GM21723 (cell line): ENCODE results near the gene TRIM49D2.
"Not testable (repeated sequence)": the region's sequence is repeated elsewhere in the genome, so short reads cannot be mapped to it uniquely, and the experiment has no call there.

Experiments used
- ATAC-seq: cut with Tn5 transposase; IDR thresholded peaks from one replicate; pipeline ENCODE4 v1.9.1; 2021; ENCODE audit warnings: mild to moderate bottlenecking, moderate library complexity; ENCODE audit not compliant: unreplicated experiment

The TRIM49D2 gene, protein sequence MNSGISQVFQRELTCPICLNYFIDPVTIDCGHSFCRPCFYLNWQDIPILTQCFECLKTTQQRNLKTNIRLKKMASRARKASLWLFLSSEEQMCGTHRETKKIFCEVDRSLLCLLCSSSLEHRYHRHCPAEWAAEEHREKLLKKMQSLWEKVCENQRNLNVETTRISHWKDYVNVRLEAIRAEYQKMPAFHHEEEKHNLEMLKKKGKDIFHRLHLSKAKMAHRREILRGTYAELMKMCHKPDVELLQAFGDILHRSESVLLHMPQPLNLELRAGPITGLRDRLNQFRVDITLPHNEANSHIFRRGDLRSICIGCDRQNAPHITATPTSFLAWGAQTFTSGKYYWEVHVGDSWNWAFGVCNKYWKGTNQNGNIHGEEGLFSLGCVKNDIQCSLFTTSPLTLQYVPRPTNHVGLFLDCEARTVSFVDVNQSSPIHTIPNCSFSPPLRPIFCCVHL

DNA sequence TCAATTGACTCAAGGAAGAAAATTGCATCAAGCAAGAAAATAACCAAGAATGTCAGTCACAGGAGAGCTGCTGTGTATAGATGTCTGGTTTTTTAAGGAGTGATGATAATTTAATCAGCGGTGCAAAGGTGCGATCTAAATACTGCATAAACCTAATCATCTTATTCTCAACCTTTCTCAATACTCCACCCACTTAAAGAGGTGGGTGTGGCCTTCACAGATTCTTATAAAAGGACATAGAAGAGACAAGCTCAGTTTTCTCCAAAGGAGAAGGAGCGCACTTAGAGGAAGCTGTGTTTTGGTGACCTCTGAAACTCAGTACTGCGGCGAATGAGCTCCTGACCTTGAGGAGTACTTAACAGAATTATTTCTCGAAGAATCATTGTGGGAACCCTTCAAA, at the start of gene TRIM49D2:
Gene TRIM49D2, plus strand, starts transcription at position 301 of the 400 bp plus-strand sequence. CDS start 2,698 bp downstream, outside the sequence.
- ATAC-seq = not testable (repeated sequence)

DNA sequence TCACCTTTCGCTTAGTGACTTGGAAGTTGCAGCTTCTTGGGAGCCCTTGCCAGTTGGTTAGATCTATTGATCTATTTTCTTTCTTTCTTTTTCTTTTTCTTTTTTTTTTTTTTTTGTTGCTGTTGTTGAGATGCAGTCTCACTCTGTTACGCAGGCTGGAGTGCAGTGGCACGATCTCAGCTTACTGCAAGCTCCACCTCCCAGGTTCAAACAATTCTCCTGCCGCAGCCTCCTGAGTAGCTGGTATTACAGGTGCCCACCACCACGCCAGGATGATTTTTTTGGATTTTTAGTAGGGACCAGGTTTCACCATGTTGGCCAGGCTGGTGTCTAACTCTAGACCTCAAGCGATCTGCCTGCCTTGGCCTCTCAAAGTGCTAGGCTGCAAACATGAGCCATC, 46.4 kb upstream of the TRIM49D2 start:
- ATAC-seq = not testable (repeated sequence)

DNA sequence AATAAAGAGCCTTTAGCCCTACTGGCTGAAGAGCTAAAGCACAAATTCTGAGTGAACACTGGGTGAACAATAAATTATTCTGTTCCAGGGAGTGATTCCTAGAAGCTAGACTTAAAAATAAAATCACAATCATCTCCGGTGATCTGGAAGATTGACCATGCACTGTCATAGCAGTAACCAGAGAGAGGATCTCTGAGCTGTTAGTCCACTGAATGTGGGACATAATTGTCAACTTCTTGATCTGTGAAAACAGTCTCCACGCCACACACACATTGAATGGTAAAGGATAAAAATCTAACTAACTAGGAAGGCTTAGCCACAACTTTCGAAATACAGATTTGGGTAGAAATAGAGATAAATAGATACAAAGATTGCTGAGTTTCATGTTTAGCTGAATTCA, 30.6 kb upstream of the TRIM49D2 start:
- not testable (repeated sequence) for ATAC-seq

DNA sequence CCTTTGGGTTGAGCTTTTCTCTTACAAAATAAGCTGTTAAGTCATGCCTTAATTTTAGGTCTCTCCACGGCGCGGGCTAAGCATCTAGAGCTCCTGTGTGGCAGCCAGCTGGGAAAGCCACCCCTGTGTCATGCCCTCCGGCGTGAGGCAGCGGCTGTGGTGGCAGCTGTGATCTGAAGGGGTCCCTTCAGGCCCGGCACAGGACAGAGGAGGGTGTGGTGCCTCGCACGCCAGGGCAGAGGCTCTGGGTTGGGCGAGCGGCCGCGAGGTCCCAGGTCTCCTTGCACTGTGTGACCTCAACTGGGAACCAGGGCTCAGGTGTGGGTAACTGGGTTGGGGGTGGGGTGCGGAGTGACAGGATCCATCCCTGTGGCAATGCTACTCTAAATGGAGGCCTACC, 23.1 kb upstream of the TRIM49D2 start:
- not testable (repeated sequence) for ATAC-seq

DNA sequence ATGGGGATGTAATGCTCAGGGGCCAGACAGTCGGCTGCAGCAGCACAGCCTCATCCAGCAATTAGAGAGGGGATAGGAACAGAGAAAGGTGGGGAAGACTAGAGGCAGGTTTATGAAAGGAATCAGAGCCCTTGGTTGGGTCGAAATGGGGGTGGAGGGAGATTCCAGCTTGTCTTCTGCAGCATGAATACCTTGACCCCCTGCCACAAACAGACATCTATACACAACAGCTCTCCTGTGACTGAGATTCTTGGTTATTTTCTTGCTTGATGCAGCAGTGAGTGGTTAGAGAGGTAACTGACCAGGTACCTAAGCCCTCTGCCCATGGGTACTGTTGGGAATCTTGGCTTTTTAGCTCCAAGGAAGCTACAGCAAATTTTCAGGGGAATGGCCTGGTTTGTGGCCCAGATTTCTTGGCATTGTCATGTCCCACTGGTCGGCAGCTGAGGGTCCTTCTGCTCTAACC, 1.6 kb upstream of the TRIM49D2 start, which contains the start of gene TRIM49D1:
Gene TRIM49D1, minus strand, starts transcription at position 51 of the 466 bp plus-strand sequence. CDS start 4,535 bp downstream, outside the sequence.
- no peak for ATAC-seq

DNA sequence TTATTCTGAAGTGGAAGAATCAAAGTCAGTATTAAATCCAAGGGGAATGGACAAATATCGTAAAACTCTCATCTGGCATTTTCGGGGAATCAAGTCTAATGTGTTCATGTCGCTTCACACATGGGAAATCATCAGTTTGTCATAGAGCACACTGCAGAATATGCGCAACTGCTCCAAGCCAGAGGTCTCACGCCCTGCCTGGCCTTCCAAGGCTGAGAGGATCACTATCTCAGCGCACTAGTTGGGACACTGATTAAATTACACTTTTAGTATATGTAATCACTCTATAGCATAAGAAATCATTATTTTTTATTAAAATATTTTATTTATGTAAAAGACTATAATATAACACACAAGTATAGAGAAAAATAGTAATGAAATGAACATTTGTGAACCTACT, 37.0 kb downstream of the TRIM49D2 start:
- ATAC-seq = not testable (repeated sequence)

DNA sequence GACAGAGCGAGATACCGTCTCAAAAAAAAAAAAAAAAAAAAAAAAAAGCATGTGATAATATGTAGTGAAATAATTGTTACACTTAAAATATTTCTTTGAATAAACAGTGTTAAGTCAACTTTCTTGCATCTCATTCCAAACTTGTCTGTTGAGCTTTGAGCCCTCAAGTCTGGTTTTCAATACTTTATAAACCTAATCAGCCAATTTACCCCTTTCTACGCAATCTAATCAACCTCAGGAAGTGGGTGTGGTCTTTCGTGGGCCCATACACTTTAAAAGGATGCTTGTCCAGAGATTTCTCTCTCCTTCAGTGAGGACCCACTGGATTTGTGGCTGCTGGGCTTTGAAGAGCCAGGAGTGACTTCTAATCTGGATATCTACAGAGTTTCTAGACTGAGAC, 41.9 kb downstream of the TRIM49D2 start, which contains the start of gene TRIM64:
Gene TRIM64, plus strand, starts transcription at position 301 of the 400 bp plus-strand sequence. CDS start 2,467 bp downstream, outside the sequence.
- ATAC-seq = not testable (repeated sequence)
